ENCODE measurements around the gene TBCD. TPM values are rescaled to one million over a fixed set of nuclear protein-coding genes. Genes with fewer than 3 reads are reported as not detected.

TBCD gene
- total and polyA plus RNA-seq, 9 of the 15 experiments (the other 6 are each of a cell fraction or from before 2014, with no cell fraction given), result 8.9 to 98.5 (median 28.0) TPM

DNA sequence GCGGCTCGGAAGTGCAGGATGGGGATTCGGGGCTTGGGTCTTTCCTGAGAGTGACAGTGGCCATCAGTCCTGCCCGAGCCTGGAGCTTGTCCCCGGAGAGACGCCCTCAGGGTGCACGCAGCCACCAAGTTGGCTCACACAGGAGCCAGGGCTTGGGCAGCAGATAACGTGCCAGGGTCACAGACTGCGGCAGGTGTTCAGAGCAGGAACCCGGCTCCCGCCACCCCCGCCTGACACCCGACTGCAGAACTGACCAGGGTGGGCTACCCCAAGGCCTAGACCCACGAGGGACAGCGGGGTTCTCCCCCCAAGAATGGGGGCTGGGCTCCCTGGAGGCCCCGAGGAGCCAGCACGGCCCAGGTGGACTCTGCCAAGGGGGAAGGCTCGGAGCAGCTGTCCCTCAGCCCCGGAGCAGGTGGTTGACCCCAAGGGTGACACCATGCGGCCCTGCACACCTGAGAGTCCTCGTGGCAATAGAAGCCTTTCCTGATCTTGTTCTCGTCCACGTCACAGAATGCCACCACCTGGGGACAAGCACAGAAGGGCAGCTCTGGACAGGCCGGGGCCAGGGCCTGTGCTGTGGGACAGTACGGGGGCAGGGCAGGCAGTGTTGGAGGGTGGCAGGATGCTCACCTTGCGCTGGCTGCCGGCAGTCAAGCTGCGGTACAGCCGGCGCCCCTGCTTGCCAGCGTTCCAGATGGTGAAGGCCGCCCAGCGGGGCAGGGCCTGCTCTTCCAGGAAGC, 205.0 kb downstream of the TBCD start:
- intact Hi-C loops (cut with micrococcal nuclease) (no loop called here), in situ Hi-C loops (cut with MboI) (no loop called here)
- DNase-seq (ENCODE audit: extremely low read depth in 1 of 4, low spot score in 3 of 4) (no peak), FAIRE-seq (no peak), ATAC-seq (no peak)
- Histone ChIP-seq H3K27me3 (ENCODE audit: control insufficient read depth in 2 of 2, insufficient read depth in 2 of 2, low read length in 2 of 2) (no peaks in the 10 kb centered on the region), H2AFZ (ENCODE audit: low read depth, low read length) (no peak overlapping the region), H3K9ac (ENCODE audit: insufficient read depth in 1 of 2, low read depth in 2 of 2, low read length in 2 of 2) (no peak overlapping the region), H3K4me3 (no peak overlapping the region), H3K4me1 (replicated peaks in 1 of 2; ENCODE audit: control insufficient read depth in 2 of 2, insufficient read depth in 2 of 2, low read length in 2 of 2) (peaks cover 0 to 19% of the 10 kb centered on the region in 2 experiments; a peak in 1 of 5 replicates), H3K9me1 (ENCODE audit: control insufficient read depth, insufficient read depth, low read length) (no peaks in the 10 kb centered on the region), H4K20me1 (replicated peaks; ENCODE audit: control insufficient read depth, insufficient read depth, low read length) (no peaks in the 10 kb centered on the region), H3K79me2 (ENCODE audit: control insufficient read depth, insufficient read depth, low read length) (no peaks in the 10 kb centered on the region), H3K9me3 (replicated peaks; ENCODE audit: control insufficient read depth, insufficient read depth, low read depth, low read length) (peaks cover 4% of the 10 kb centered on the region), H3K4me2 (ENCODE audit: insufficient read depth, low read length) (no peak overlapping the region), H3K27ac (ENCODE audit: extremely low read depth, low read depth, low read length) (no peak overlapping the region), H3K36me3 (ENCODE audit: control insufficient read depth, insufficient read depth, low read length) (peaks cover 6% of the 10 kb centered on the region; the same call in 2 of the 3 replicates)
- BruUV-seq (replicated peaks), result no TSS peak
- TF ChIP-seq ZNF197 (CRISPR knock-in tag; IDR thresholded peaks at IDR 0.05; ENCODE audit: low read depth), result no peak
- no peak for TF ChIP-seq GABPB2 (CRISPR knock-in tag; conservative IDR thresholded peaks at IDR 0.05)
- TF ChIP-seq ZNF140 (CRISPR knock-in tag; IDR thresholded peaks at IDR 0.05), result no peak
- TF ChIP-seq, protein P1, sequence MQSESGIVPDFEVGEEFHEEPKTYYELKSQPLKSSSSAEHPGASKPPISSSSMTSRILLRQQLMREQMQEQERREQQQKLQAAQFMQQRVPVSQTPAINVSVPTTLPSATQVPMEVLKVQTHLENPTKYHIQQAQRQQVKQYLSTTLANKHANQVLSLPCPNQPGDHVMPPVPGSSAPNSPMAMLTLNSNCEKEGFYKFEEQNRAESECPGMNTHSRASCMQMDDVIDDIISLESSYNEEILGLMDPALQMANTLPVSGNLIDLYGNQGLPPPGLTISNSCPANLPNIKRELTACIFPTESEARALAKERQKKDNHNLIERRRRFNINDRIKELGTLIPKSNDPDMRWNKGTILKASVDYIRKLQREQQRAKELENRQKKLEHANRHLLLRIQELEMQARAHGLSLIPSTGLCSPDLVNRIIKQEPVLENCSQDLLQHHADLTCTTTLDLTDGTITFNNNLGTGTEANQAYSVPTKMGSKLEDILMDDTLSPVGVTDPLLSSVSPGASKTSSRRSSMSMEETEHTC (IDR thresholded peaks at IDR 0.05), result no peak
- ChIA-PET CTCF (ENCODE audit: low intra/inter-chr PET ratio) (interaction anchor here (0.5 kb wide), 1 partner anchor 33 kb away, joined by 3 read pairs; no protein-coding TSS in a partner anchor), POLR2A (interaction anchor here (0.5 kb wide), 1 partner anchor 726 kb away, joined by 3 read pairs; no protein-coding TSS in a partner anchor)
- WGBS (ENCODE audit: insufficient coverage, low coverage, missing lambda C conversion rate), result 88% methylated on average over 25 of the region's 33 CpGs
